ENCODE results near the gene PSMB4.

DNA sequence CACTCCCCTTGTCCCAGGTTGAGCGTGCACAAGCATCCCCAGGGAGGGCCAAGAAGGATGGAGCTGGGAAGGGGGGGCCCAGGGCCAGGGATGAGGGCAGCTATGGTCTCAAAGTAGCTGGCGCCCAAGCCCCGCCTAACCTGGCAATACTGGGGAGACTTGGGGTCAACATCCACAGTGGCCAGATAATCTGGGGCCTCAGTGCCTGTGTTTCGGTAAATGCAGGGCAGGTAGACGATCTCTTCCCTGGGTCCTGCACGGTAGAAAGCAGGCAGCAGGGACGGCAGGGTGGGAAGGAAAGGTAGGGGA, 30.1 kb upstream of the PSMB4 start:
- TF ChIP-seq, protein P1, sequence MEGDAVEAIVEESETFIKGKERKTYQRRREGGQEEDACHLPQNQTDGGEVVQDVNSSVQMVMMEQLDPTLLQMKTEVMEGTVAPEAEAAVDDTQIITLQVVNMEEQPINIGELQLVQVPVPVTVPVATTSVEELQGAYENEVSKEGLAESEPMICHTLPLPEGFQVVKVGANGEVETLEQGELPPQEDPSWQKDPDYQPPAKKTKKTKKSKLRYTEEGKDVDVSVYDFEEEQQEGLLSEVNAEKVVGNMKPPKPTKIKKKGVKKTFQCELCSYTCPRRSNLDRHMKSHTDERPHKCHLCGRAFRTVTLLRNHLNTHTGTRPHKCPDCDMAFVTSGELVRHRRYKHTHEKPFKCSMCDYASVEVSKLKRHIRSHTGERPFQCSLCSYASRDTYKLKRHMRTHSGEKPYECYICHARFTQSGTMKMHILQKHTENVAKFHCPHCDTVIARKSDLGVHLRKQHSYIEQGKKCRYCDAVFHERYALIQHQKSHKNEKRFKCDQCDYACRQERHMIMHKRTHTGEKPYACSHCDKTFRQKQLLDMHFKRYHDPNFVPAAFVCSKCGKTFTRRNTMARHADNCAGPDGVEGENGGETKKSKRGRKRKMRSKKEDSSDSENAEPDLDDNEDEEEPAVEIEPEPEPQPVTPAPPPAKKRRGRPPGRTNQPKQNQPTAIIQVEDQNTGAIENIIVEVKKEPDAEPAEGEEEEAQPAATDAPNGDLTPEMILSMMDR (conservative IDR thresholded peaks at IDR 0.05): no peak
- no peak for TF ChIP-seq EZH2 (IDR thresholded peaks at IDR 0.05; ENCODE audit: low read depth)
